KMS-11 (cell line): ENCODE results near the gene EVI2A.

Experiments
- H2AFZ ChIP-seq: fragments of 200-600 bp; sonication (generic); 2 replicates; pipeline ENCODE4 v1.6.1; 2016; ENCODE audit warnings: antibody characterized with exemption, mixed run types, low read depth
- H3K27ac ChIP-seq: fragments of 200-600 bp; sonication (generic); 2 replicates; pipeline ENCODE4 v1.6.1; 2016; ENCODE audit warnings: mild to moderate bottlenecking, mixed run types
- H3K27me3 ChIP-seq: fragments of 200-600 bp; sonication (generic); 2 replicates; pipeline ENCODE4 v1.6.1; 2017; ENCODE audit warnings: mild to moderate bottlenecking, low read depth, mixed run types, moderate library complexity; ENCODE audit not compliant: insufficient read depth
- H3K36me3 ChIP-seq: fragments of 200-600 bp; sonication (generic); 2 replicates; pipeline ENCODE4 v1.6.1; 2017; ENCODE audit warnings: mild to moderate bottlenecking, mixed run types; ENCODE audit not compliant: insufficient read depth
- H3K4me1 ChIP-seq: fragments of 200-600 bp; sonication (generic); 2 replicates; pipeline ENCODE4 v1.6.1; 2016; ENCODE audit warnings: mild to moderate bottlenecking, low read depth, mixed run types; ENCODE audit not compliant: poor library complexity, severe bottlenecking
- H3K4me2 ChIP-seq: fragments of 200-600 bp; sonication (generic); 2 replicates; pipeline ENCODE4 v1.7.0; 2016; ENCODE audit warnings: mild to moderate bottlenecking, mixed run types
- H3K4me3 ChIP-seq: fragments of 200-600 bp; sonication (generic); IDR thresholded peaks from 2 replicates; pipeline ENCODE4 v1.6.1; 2017; ENCODE audit warnings: low read depth, low read length, mixed read lengths; ENCODE audit not compliant: insufficient read depth
- H3K79me2 ChIP-seq: fragments of 200-600 bp; sonication (generic); 2 replicates; pipeline ENCODE4 v1.6.1; 2016; ENCODE audit warnings: low read depth, mixed run types; ENCODE audit not compliant: insufficient read depth
- H3K9ac ChIP-seq: fragments of 200-600 bp; sonication (generic); 2 replicates; pipeline ENCODE4 v1.6.1; 2016; ENCODE audit warnings: mild to moderate bottlenecking, mixed run types
- H4K20me1 ChIP-seq: fragments of 200-600 bp; sonication (generic); 2 replicates; pipeline ENCODE4 v1.6.1; 2016; ENCODE audit warnings: mild to moderate bottlenecking, mixed run types; ENCODE audit not compliant: insufficient read depth
- CTCF ChIP-seq: fragments of 200-600 bp; sonication (generic); conservative IDR thresholded peaks from 2 replicates; pipeline ENCODE4 v1.6.1; 2017; ENCODE audit warnings: low read depth, mild to moderate bottlenecking, antibody characterized with exemption, low read length, moderate library complexity, mixed read lengths

Gene EVI2A

GRCh38 chr17:31296142-31296541 lies 25.3 kb downstream of the EVI2A start:
- no peaks in the 10 kb centered on the region; the same call in 1 of the 2 replicates for H3K27me3 ChIP-seq
- H3K36me3 ChIP-seq: no peaks in the 10 kb centered on the region
- no peaks in the 10 kb centered on the region for H3K79me2 ChIP-seq
- H3K4me2 ChIP-seq: no peak overlapping the region
- no peak overlapping the region for H3K9ac ChIP-seq
- H3K4me1 ChIP-seq: no peaks in the 10 kb centered on the region
- no peak for TF ChIP-seq CTCF
- no peak overlapping the region for H3K4me3 ChIP-seq
- H2AFZ ChIP-seq: no peak overlapping the region
- no peaks in the 10 kb centered on the region for H4K20me1 ChIP-seq
- H3K27ac ChIP-seq: no peak overlapping the region

- H3K4me2 ChIP-seq: no peak overlapping the region
- H3K9ac ChIP-seq: no peak overlapping the region
- no peaks in the 10 kb centered on the region for H3K79me2 ChIP-seq
- H2AFZ ChIP-seq: no peak overlapping the region
- TF ChIP-seq CTCF: no peak
- no peaks in the 10 kb centered on the region; the same call in 1 of the 2 replicates for H3K27me3 ChIP-seq
- no peak overlapping the region for H3K4me3 ChIP-seq
- no peak overlapping the region for H3K27ac ChIP-seq
- H4K20me1 ChIP-seq: no peaks in the 10 kb centered on the region
- H3K4me1 ChIP-seq: no peaks in the 10 kb centered on the region
- H3K36me3 ChIP-seq: no peaks in the 10 kb centered on the region
These were observed 25.9 kb downstream of the EVI2A start for GRCh38 chr17:31295489-31295871.

- TF ChIP-seq CTCF: no peak
- Histone ChIP-seq H3K9ac (no peak overlapping the region), H4K20me1 (no peaks in the 10 kb centered on the region), H3K4me3 (no peak overlapping the region), H2AFZ (no peak overlapping the region), H3K27me3 (no peaks in the 10 kb centered on the region; the same call in 1 of the 2 replicates), H3K4me2 (no peak overlapping the region), H3K36me3 (no peaks in the 10 kb centered on the region), H3K79me2 (no peaks in the 10 kb centered on the region), H3K4me1 (no peaks in the 10 kb centered on the region), H3K27ac (no peak overlapping the region)
These were observed 26.5 kb downstream of the EVI2A start for GRCh38 chr17:31294820-31295488.

- H4K20me1 ChIP-seq: no peaks in the 10 kb centered on the region
- no peak overlapping the region for H3K27ac ChIP-seq
- H3K9ac ChIP-seq: no peak overlapping the region
- no peaks in the 10 kb centered on the region for H3K4me1 ChIP-seq
- no peak overlapping the region for H3K4me3 ChIP-seq
- no peaks in the 10 kb centered on the region; the same call in 1 of the 2 replicates for H3K27me3 ChIP-seq
- no peaks in the 10 kb centered on the region for H3K79me2 ChIP-seq
- no peak overlapping the region for H2AFZ ChIP-seq
- H3K36me3 ChIP-seq: no peaks in the 10 kb centered on the region
- no peak overlapping the region for H3K4me2 ChIP-seq
- TF ChIP-seq CTCF: no peak
These were observed 27.2 kb downstream of the EVI2A start for GRCh38 chr17:31294231-31294630.
